Vagina (tissue), 2 donors: ENCODE data around the gene RASAL2.

Source experiments
- CTCF ChIP-seq, 3 experiments: fragments of 450-650 bp in 2 of 3; fragments of 200-600 bp in 1 of 3; sonication (generic) in 1 of 3; IDR thresholded peaks; one replicate each; pipeline ENCODE4 v1.5.1; 2017 to 2019; ENCODE audit warnings: antibody characterized with exemption in 3 of 3, mild to moderate bottlenecking in 2 of 3, moderate library complexity in 2 of 3
- POLR2A ChIP-seq, 2 donors: fragments of 450-650 bp; IDR thresholded peaks; one replicate each; pipeline ENCODE4 v1.6.1; 2017; ENCODE audit warnings: antibody characterized with exemption in 2 of 2, mild to moderate bottlenecking in 2 of 2, moderate library complexity in 2 of 2
- POLR2AphosphoS5 ChIP-seq, 2 donors: sonication (generic); formaldehyde crosslinking; IDR thresholded peaks; one replicate each; pipeline ENCODE4 v1.9.0; 2017; ENCODE audit warnings: antibody characterized with exemption in 2 of 2, mild to moderate bottlenecking in 2 of 2, low read depth in 1 of 2; ENCODE audit not compliant: insufficient read depth in 1 of 2

GRCh38 chr1:178060789-178061556 lies 32.9 kb upstream of the RASAL2 start:
- TF ChIP-seq CTCF (IDR thresholded peaks at IDR 0.05), result no peak
- TF ChIP-seq POLR2AphosphoS5 (IDR thresholded peaks at IDR 0.05; ENCODE audit: insufficient read depth in 1 of 2, low read depth in 1 of 2), result peak in 1 of 2 donors; percentile 50
- no peak for TF ChIP-seq POLR2A (IDR thresholded peaks at IDR 0.05)
